22Rv1 (cell line): ENCODE results near the gene SNX24.

Source experiments
- CTCF ChIP-seq: fragments of 450-650 bp; IDR thresholded peaks from 2 replicates; pipeline ENCODE4 v1.5.1; 2017; ENCODE audit warnings: mild to moderate bottlenecking
- ZFX ChIP-seq: fragments of 450-650 bp; IDR thresholded peaks from 2 replicates; pipeline ENCODE4 v1.6.1; 2017; ENCODE audit warnings: antibody characterized with exemption, borderline replicate concordance

- TF ChIP-seq CTCF (no peak), ZFX (no peak)
Observed at GRCh38 chr5:122810405-122810804, 35.0 kb upstream of the SNX24 start.
